Measurements from ENCODE around the gene ESF1.

Gene ESF1

DNA sequence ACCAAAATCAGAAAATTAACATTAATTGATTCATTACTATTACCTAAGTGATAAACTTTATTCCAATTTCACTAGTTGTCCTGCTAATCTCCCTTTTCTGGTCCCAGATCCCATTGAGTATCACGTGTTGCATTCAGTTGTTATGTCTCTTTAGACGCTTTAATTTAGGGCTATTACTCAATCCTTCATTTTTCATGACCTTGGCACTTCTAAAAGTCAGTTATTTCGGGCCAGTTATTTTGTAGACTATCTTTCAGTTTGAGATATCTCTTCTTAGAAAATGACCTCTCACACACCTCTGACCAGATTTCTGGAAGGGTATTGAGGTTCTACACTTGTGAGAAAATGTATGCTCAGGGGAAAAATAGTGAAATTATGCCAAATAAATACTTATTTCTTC is 112.0 kb downstream of the ESF1 start:
- no peak for DNase-seq

DNA sequence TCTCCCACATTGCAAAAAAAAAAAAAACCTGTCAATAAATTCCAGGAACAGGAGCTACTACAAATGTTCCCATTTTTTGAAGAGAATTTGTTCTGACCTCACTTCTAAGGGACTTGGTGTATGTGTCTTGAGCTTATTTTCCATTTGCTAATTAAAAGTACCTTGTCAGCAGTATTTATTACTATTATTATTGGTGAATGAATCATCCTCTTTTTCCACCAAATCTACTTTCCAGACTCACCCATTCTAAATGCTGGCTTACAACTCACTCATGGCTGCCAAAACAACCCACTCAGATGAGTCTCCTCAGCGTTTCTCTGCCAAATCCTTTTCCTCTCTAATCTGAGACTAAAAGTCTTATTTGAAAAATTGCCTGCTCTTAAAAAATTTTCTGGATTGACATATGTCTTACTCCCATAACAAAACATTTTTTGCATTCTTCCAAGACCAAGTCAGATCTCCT is 112.8 kb downstream of the ESF1 start:
- DNase-seq: no peak

DNA sequence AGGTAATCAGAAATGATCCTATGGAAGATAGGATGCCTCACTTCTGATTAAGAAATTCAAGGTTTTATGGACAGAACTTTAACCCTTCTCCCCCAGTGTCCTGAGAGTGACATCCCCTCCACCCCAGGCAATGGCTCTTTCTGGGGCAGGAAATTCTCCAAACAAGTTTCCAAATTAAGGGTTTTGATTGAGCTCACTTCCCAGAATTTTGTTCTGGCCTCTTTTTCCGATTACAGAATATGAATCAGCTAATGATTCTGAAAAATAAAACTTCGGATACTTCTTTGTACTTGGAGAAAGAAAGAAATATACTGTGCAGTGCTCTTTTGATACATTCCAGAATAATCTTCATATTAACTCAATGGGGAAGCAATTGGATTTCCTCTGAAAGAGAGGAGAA is 113.2 kb downstream of the ESF1 start:
- DNase-seq: no peak

DNA sequence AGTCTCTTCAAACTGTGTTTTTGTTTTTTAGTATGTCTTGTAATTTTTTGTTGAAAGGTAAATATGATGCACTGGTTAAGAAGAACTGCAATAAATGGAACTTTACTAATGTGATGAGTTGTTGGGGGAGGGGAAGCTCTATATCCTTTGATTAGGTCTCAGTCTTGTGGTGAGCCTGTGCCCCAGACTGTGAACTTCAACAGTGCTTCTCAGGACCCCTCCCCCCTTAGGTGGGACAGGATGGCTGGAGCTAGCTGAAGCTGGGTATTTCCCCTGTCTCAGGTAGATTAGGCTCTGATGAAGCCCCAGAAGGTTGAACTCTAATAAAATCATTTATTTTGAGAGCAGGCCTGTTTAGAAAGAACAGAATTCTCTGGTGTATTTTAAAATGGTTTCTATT is 114.6 kb downstream of the ESF1 start:
- DNase-seq: no peak

GRCh38 chr20:13665709-13666395 is 118.9 kb downstream of the ESF1 start:
- DNase-seq: no peak
